Activated CD8-positive, alpha-beta memory T cell treated with anti-CD3 and anti-CD28 coated beads for 1 hour (primary cell): ENCODE results near the gene KIF1B.
"Not testable (repeated sequence)": the region's sequence is repeated elsewhere in the genome, so short reads cannot be mapped to it uniquely, and the experiment has no call there.

ENCODE experiments used
- DNase-seq, 2 donors: peaks; one replicate each; pipeline ENCODE4 v3.0.0-alpha.2; 2020; ENCODE audit warnings: low read depth in 1 of 2; ENCODE audit errors: extremely low read depth in 1 of 2

KIF1B gene

DNA sequence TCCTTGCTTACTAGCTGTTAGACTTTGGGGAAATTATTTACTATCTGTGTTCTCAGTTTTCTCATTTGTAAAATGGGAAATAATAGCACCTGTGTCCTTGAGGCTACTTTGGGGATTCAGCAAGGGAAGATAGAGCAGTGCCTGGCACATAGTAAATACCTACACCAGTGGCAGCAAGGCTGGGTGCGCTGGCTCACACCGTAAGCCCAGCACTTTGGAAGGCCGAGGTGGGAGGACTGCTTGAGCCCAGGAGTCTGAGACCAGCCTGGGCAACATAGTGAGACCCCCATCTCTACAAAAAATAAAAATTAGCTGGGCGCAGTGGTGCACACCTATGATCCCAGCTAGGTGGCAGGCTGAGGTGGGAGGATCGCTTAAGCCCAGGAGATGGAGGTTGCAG lies 211.3 kb downstream of the KIF1B start:
- no peak for DNase-seq

DNA sequence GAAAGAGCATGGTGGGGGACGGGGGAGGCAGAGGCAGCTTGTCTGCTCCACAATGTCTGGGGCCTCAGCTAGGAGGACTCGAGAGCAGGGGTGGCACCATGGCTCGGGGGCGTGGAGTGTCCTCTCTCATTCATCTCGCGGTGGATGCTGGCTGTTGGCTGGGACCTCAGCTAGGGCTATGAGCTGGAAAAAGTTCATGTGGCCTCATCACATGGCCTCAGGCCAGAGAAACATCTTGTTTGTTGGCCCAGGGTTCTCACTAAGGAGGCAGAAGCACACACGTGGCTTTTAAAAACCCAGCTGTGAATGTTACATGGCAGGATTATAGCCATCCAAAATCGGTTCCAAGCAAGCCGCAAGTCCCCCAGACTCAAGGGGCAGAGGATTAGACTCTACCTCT lies 213.7 kb downstream of the KIF1B start:
- DNase-seq, result no peak

DNA sequence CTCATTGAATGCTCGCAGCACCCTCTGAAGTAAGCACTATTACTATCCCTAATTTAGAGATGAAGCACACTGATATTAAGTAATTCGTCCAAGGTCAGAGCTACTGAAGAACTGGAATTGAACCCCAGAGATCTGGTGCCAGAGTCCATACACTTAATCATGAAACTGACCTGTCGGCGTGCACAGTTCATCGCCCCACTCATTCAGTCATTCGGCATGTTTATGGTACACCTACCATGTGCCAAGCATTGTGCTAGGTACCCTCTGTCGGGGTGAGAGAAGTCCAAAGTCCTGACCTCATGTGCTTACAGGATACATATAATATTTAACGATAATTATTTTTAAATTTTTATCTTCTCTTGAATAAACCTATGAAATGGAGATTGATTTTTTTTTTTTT lies 214.3 kb downstream of the KIF1B start:
- no peak for DNase-seq

DNA sequence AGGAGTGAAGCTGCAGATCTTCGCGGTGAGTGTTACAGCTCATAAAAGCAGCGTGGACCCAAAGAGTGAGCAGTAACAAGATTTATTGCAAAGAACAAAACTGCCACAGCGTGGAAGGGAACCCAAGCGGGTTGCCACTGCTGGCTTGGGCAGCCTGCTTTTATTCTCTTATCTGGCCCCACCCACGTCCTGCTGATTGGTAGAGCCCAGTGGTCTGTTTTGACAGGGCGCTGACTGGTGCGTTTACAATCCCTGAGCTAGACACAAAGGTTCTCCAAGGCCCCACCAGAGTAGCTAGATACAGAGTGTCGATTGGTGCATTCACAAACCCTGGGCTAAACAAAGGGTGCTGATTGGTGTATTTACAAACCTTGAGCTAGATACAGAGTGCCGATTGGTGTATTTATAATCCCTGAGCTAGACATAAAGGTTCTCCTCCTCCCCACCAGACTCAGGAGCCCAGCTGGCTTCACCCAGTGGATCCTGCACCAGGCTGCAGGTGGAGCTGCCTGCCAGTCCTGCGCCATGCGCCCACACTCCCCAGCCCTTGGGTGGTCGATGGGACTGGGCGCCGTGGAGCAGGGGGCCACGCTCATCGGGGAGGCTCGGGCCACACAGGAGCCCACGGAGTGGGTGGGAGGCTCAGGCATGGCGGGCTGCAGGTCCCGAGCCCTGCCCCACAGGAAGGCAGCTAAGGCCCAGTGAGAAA lies 215.6 kb downstream of the KIF1B start:
- not testable (repeated sequence) for DNase-seq

DNA sequence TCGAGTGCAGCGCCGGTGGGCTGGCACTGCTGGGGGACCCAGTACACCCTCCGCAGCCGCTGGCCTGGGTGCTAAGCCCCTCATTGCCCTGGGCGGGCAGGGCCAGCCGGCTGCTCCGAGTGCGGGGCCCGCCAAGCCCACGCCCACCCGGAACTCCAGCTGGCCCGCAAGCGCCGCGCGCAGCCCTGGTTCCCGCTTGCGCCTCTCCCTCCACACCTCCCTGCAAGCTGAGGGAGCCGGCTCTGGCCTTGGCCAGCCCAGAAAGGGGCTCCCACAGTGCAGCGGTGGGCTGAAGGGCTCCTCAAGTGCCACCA lies 216.1 kb downstream of the KIF1B start:
- DNase-seq, result not testable (repeated sequence)

DNA sequence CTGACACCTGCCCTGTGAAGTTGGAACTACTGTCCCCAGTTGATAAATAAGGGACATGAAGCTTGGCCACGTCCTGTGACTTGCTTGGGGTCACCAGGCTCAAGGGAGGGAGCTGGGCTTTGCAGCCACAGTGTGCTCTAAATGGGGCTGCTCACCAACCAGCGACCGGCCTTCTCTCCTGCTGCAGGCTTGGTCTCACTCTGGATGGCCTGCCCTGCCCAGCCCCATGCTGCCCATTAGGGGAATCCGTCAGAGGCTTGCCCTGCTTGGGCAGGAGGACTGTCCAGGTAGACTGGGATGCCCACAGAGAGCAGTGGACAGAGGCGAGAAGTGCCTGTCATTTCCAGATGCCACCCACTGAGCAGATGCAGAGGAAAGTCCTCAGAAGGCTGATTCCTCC lies 218.6 kb downstream of the KIF1B start:
- no peak for DNase-seq

DNA sequence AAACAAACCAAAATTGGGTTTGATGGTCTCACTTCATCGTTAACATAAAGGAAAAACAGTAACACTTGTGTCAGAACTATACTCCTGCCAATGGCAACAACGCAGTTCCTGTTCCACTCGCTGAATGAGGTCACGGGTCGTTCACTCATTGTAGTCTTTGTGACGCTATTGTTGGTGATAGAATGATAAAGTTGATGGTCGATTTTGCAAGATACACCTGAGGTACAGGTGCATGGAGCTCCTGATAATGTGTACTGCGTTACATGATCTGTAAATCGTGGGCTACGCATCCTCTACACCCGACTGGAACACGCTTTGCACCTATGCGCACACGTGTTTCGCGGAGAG lies 219.5 kb downstream of the KIF1B start:
- no peak for DNase-seq

DNA sequence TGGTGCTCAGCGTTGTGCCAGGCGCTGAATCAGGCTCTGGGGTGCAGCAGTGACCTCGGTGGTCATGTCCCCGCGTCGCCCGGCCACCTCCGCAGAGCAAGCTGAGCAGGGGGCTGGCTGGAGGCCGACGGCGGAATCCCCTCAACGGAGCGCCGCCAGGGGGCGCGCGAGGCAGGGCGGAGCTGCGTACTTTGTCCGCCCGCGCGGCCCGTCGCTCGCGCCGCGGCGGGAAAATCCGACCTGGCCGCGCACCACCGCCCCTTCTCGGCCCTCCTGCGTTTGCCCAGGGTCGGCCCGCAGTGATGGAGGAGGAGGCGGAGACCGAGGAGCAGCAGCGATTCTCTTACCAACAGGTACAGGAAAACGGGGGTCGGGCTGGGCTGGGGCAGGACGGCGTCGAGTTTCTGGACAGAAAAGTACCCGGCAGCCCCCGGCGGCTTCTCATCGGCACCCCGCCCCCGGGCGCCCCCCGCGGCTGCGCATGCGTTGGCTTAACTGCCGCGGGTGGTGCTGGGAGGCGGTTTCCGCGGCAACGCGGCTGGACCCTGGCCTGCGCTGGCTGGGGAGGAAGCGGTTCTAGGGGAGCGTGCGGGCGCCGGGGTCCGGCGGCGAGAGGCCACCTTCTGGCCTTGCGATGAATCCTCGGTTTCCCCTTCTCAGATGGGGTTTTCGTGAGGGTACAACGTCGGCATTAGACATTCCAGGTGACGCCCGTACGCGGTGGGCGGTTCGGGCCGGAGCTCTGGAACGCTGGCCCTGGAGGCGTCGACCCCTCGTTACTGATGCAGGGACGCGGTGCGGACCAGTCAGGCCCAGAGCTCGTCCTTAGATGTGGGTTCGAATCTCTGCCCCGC lies 220.1 kb downstream of the KIF1B start, which contains the start of gene CENPS:
TSS of gene CENPS (plus strand) at position 218 of the 854 bp plus-strand sequence. CDS start at position 303, 85 bp downstream.
- DNase-seq, result peak; percentile 64 to 92
